B cell (primary cell): ENCODE measurements around the gene DISP3. TPM values are rescaled to one million over a fixed set of nuclear protein-coding genes. Genes with fewer than 3 reads are reported as not detected.

Experiments
- ATAC-seq: fragments of 200-7000 bp; cut with Tn5 transposase; one replicate; pipeline ENCODE4 v1.10.0; 2021; ENCODE audit warnings: low read depth, mild to moderate bottlenecking, moderate number of reproducible peaks, moderate library complexity
- CTCF ChIA-PET: fragments of 350-600 bp; sonication (Branson Sonifier 250); formaldehyde crosslinking; loops from one replicate; lab custom pipeline; 2021; ENCODE audit warnings: antibody characterized with exemption, inconsistent platforms; lab: Charles Lee
- POLR2A ChIA-PET: fragments of 350-600 bp; sonication (Branson Sonifier 250); formaldehyde crosslinking; loops from one replicate; lab custom pipeline; 2021; ENCODE audit warnings: antibody characterized with exemption; lab: Charles Lee
- DNase-seq: peaks from one replicate; pipeline ENCODE4 v3.0.0; 2013
- H2AFZ ChIP-seq: 2 replicates; pipeline ENCODE4 v1.6.1; 2012; ENCODE audit warnings: mild to moderate bottlenecking, low read depth, low read length; ENCODE audit not compliant: insufficient read depth, poor library complexity, severe bottlenecking
- H3K27ac ChIP-seq, 2 donors: 1 replicate in 1 of 2; 2 replicates in 1 of 2; pipeline ENCODE4 v1.5.1; 2012 to 2013; ENCODE audit warnings: low read length in 2 of 2, mild to moderate bottlenecking in 2 of 2, moderate library complexity in 1 of 2
- H3K27me3 ChIP-seq, 4 experiments: fragments of 200-600 bp in 1 of 4; sonication (generic) in 1 of 4; replicated peaks in 1 of 4; 1 replicate in 2 of 4; 2 replicates in 2 of 4; pipeline versions ENCODE4 v1.6.1 to v1.7.0; 2013 to 2016; ENCODE audit warnings: low read length in 3 of 4, mild to moderate bottlenecking in 2 of 4, mixed read lengths in 1 of 4, moderate library complexity in 1 of 4; ENCODE audit not compliant: insufficient read depth in 4 of 4, control insufficient read depth in 3 of 4; ENCODE audit errors: control extremely low read depth in 1 of 4
- H3K36me3 ChIP-seq, 2 experiments: replicated peaks in 1 of 2; 1 replicate in 1 of 2; 2 replicates in 1 of 2; pipeline versions ENCODE4 v1.6.1 to v1.7.1; 2013; ENCODE audit warnings: low read length in 1 of 2; ENCODE audit not compliant: insufficient read depth in 2 of 2, control insufficient read depth in 1 of 2; ENCODE audit errors: control extremely low read depth in 1 of 2, extremely low read depth in 1 of 2
- H3K4me1 ChIP-seq, 2 donors: fragments of 200-600 bp in 1 of 2; sonication (generic) in 1 of 2; 1 replicate in 1 of 2; 2 replicates in 1 of 2; pipeline versions ENCODE4 v1.5.1 to v1.6.1; 2013 to 2017; ENCODE audit warnings: low read length in 2 of 2; ENCODE audit not compliant: control insufficient read depth in 2 of 2, insufficient read depth in 2 of 2
- H3K4me2 ChIP-seq: replicated peaks from 2 replicates; pipeline ENCODE3; 2012; ENCODE audit warnings: mild to moderate bottlenecking, low read depth, low read length; ENCODE audit not compliant: poor library complexity, severe bottlenecking
- H3K4me3 ChIP-seq, 5 experiments: fragments of 200-600 bp in 1 of 5; sonication (generic) in 1 of 5; 1 replicate in 3 of 5; 2 replicates in 2 of 5; pipeline versions ENCODE4 v1.5.1 to v1.7.0; 2011 to 2016; ENCODE audit warnings: low read length in 4 of 5, mild to moderate bottlenecking in 4 of 5, low read depth in 2 of 5, control low read depth in 1 of 5, moderate library complexity in 1 of 5; ENCODE audit not compliant: insufficient read depth in 1 of 5; ENCODE audit errors: control extremely low read depth in 1 of 5, extremely low read depth in 1 of 5
- H3K79me2 ChIP-seq: fragments of 200-600 bp; sonication (generic); one replicate; pipeline ENCODE4 v1.6.0; 2016; ENCODE audit warnings: low read length; ENCODE audit not compliant: control insufficient read depth, insufficient read depth
- H3K9ac ChIP-seq: fragments of 200-600 bp; sonication (generic); 2 replicates; pipeline ENCODE4 v1.6.1; 2017; ENCODE audit warnings: mild to moderate bottlenecking, low read length, moderate library complexity
- H3K9me3 ChIP-seq, 3 donors: one replicate each; pipeline versions ENCODE4 v1.6.1 to v1.7.1; 2013; ENCODE audit warnings: low read length in 2 of 3; ENCODE audit not compliant: control insufficient read depth in 2 of 3, insufficient read depth in 1 of 3; ENCODE audit errors: control extremely low read depth in 1 of 3
- H4K20me1 ChIP-seq: 2 replicates; pipeline ENCODE4 v1.6.0; 2012; ENCODE audit warnings: mild to moderate bottlenecking, low read length; ENCODE audit not compliant: insufficient read depth, control insufficient read depth, poor library complexity, severe bottlenecking
- H3K27ac Mint-ChIP-seq: one replicate; pipeline ENCODE4 v1.8.0; 2021; ENCODE audit warnings: mixed read lengths
- H3K27me3 Mint-ChIP-seq: one replicate; pipeline ENCODE4 v1.8.0; 2021; ENCODE audit warnings: mixed read lengths
- H3K4me1 Mint-ChIP-seq: one replicate; pipeline ENCODE4 v1.8.0; 2021; ENCODE audit warnings: mixed read lengths
- H3K4me3 Mint-ChIP-seq: one replicate; pipeline ENCODE4 v1.8.0; 2021; ENCODE audit warnings: mixed read lengths
- H3K9me3 Mint-ChIP-seq: one replicate; pipeline ENCODE4 v1.8.0; 2022; ENCODE audit warnings: mixed read lengths; ENCODE audit not compliant: insufficient read depth
- EZH2 ChIP-seq: IDR thresholded peaks from 2 replicates; pipeline ENCODE4 v1.6.1; 2012; ENCODE audit warnings: borderline replicate concordance, low read depth, mild to moderate bottlenecking, moderate library complexity, low read length; ENCODE audit not compliant: insufficient read depth, poor library complexity, severe bottlenecking
- WGBS: methylation state at CpG from one replicate; pipeline ENCODE4 v1.1.5; 2013; ENCODE audit warnings: missing lambda C conversion rate; ENCODE audit not compliant: insufficient coverage; 5-methylcytosine and 5-hydroxymethylcytosine counted together
- intact Hi-C: fragments of 100-400 bp; cut with micrococcal nuclease; formaldehyde crosslinking; loops from one replicate; pipeline ENCODE4 v1.10.0; 2022
- polyA plus RNA-seq: library from polyadenylated mRNA; depleted of rRNA; stranded (reverse); fragments of >200 nt; gene quantifications from 2 replicates; pipeline ENCODE4 v1.2.3, GENCODE V29; 2012
- total RNA-seq, 2 donors: library from RNA; stranded (reverse); fragments of 120-200 nt in 1 of 2; gene quantifications; 1 replicate in 1 of 2; 2 replicates in 1 of 2; pipeline versions ENCODE4 v1.2.3 to v1.2.4, GENCODE V29; 2013 to 2022
- TF ChIP-seq, protein P1 (sequence below): fragments of 200-600 bp; IDR thresholded peaks from one replicate; pipeline ENCODE4 v1.8.0; 2022; ENCODE audit warnings: antibody characterized with exemption, mild to moderate bottlenecking

The DISP3 gene
- total and polyA plus RNA-seq, 2 donors (not counting 1 experiment from before 2014, with no cell fraction given): 0.25 to 1.6 TPM

DNA sequence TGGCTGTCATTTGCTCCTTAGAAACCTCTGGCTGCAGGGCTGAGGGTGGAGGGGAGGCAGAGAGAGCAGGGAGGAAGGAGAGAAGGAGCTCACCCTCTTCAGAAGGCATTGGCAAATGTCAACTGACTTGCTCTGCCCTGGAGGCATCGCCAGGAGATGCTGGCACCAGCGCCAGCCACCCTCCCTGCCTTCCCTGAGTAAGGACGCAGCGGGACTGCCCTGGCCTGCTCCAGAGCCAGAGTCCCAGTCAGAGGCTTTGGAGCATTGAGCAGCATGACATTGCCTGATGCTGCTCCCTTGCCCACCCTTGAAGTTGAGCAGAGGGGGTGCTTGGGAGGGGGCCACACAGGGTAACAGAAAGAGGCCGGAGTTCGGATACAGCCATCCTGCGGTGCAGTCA is 62.3 kb downstream of the DISP3 start:
- TF ChIP-seq, protein P1, sequence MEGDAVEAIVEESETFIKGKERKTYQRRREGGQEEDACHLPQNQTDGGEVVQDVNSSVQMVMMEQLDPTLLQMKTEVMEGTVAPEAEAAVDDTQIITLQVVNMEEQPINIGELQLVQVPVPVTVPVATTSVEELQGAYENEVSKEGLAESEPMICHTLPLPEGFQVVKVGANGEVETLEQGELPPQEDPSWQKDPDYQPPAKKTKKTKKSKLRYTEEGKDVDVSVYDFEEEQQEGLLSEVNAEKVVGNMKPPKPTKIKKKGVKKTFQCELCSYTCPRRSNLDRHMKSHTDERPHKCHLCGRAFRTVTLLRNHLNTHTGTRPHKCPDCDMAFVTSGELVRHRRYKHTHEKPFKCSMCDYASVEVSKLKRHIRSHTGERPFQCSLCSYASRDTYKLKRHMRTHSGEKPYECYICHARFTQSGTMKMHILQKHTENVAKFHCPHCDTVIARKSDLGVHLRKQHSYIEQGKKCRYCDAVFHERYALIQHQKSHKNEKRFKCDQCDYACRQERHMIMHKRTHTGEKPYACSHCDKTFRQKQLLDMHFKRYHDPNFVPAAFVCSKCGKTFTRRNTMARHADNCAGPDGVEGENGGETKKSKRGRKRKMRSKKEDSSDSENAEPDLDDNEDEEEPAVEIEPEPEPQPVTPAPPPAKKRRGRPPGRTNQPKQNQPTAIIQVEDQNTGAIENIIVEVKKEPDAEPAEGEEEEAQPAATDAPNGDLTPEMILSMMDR: no peak
- no peak for TF ChIP-seq EZH2
- Mint-ChIP-seq H3K4me3 (no peak overlapping the region), H3K4me1 (no peaks in the 10 kb centered on the region), H3K27me3 (peaks cover 28% of the 10 kb centered on the region), H3K27ac (no peak overlapping the region), H3K9me3 (no peaks in the 10 kb centered on the region)
- intact Hi-C loops: no loop called here
- 91% methylated on average over 7 of the region's 7 CpGs for WGBS
- ATAC-seq: no peak
- no peak overlapping the region for H2AFZ ChIP-seq
- no peak overlapping the region for H3K27ac ChIP-seq
- CTCF ChIA-PET: no interaction called here
- H3K36me3 ChIP-seq: no peaks in the 10 kb centered on the region
- POLR2A ChIA-PET: no interaction called here
- H3K9me3 ChIP-seq: peaks cover 0 to 3% (median 0%) of the 10 kb centered on the region in 3 donors
- no peaks in the 10 kb centered on the region for H3K79me2 ChIP-seq
- H3K9ac ChIP-seq: no peak overlapping the region
- no peak overlapping the region for H3K4me2 ChIP-seq
- H3K27me3 ChIP-seq: peaks cover 0 to 7% (median 0%) of the 10 kb centered on the region in 4 experiments
- no peak overlapping the region for H3K4me3 ChIP-seq
- DNase-seq: no peak
- no peaks in the 10 kb centered on the region for H4K20me1 ChIP-seq
- H3K4me1 ChIP-seq: no peaks in the 10 kb centered on the region

DNA sequence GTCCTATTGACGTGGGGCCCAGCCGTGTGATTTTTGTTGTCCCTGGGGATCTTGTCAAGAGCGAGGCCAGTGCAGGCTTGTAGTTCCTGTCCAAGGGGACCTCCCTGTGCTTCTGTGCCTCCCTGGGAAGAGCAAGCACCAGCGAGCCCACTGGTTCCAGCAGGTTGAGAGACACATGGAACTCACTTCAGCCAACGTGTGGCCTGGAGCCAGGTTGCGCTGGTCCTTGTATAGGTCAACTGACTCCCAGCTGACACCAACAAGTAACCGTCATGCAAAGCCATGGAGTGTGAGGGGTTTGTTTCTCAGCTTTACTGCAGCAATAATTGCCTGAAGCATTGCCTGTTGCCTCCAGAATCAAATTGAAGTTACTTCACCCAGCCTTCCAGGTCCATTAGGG is 63.0 kb downstream of the DISP3 start:
- Histone ChIP-seq H3K9me3 (peaks cover 0 to 3% (median 0%) of the 10 kb centered on the region in 3 donors), H4K20me1 (no peaks in the 10 kb centered on the region), H3K4me3 (no peak overlapping the region), H3K9ac (no peak overlapping the region), H3K36me3 (no peaks in the 10 kb centered on the region), H3K27ac (no peak overlapping the region), H2AFZ (no peak overlapping the region), H3K27me3 (peaks cover 0 to 7% (median 0%) of the 10 kb centered on the region in 4 experiments), H3K4me1 (no peaks in the 10 kb centered on the region), H3K4me2 (no peak overlapping the region), H3K79me2 (no peaks in the 10 kb centered on the region)
- POLR2A ChIA-PET: no interaction called here
- H3K4me3 Mint-ChIP-seq: no peak overlapping the region
- no peak for TF ChIP-seq EZH2
- TF ChIP-seq, protein P1: no peak
- no peak for DNase-seq
- intact Hi-C loops: no loop called here
- peaks cover 28% of the 10 kb centered on the region for H3K27me3 Mint-ChIP-seq
- CTCF ChIA-PET: no interaction called here
- H3K9me3 Mint-ChIP-seq: no peaks in the 10 kb centered on the region
- no peak for ATAC-seq
- 66% methylated on average over 5 of the region's 7 CpGs for WGBS
- no peaks in the 10 kb centered on the region for H3K4me1 Mint-ChIP-seq
- H3K27ac Mint-ChIP-seq: no peak overlapping the region
